ENCODE data around the gene MAP3K6. TPM values are rescaled to one million over a fixed set of nuclear protein-coding genes. Genes with fewer than 3 reads are reported as not detected.

The MAP3K6 gene
- total and polyA plus RNA-seq, 7 experiments from 2014 or later, result 5.9 to 17.0 (median 14.2) TPM

GRCh38 chr1:27335506-27336422, 31.0 kb downstream of the MAP3K6 start:
- CTCF ChIA-PET, result interaction anchor here (4.1 to 4.3 kb wide), 2 partner anchors 22 to 52 kb away, joined by 44 to 72 read pairs; no protein-coding TSS in a partner anchor

GRCh38 chr1:27333717-27334279, 33.0 kb downstream of the MAP3K6 start:
- Mint-ChIP-seq H3K9me3 (no peaks in the 10 kb centered on the region), H3K4me1 (peaks cover 20 to 44% (median 34%) of the 10 kb centered on the region in 7 donors), H3K27ac (peak overlapping the region in 3 of 9 donors; percentile 1 to 55 (median 8)), H3K4me3 (no peak overlapping the region), H3K27me3 (no peaks in the 10 kb centered on the region), H3K36me3 (peaks cover 0 to 21% (median 8%) of the 10 kb centered on the region in 5 donors)
- POLR2A ChIA-PET, result interaction anchor here (0.7 to 3.4 kb wide), 6 partner anchors 8 to 32 kb away, joined by 3 to 15 read pairs (median 5); partner anchors contain the start of gene SYTL1
- CTCF ChIA-PET, result interaction anchor here (0.6 to 4.3 kb wide), 12 partner anchors 8 to 133 kb away, joined by 3 to 72 read pairs (median 4); partner anchors contain the start of genes SYTL1 and TMEM222
- H3K36me3 ChIP-seq (ENCODE audit: control insufficient read depth in 2 of 3, insufficient read depth in 3 of 3, low read length in 3 of 3), result peaks cover 15 to 76% (median 16%) of the 10 kb centered on the region in 3 experiments
- H3K4me3 ChIP-seq (ENCODE audit: low read length), result no peak overlapping the region
- peaks cover 4 to 11% of the 10 kb centered on the region in 2 donors for H3K4me1 ChIP-seq (ENCODE audit: control insufficient read depth in 2 of 2, insufficient read depth in 2 of 2, low read length in 2 of 2)
- intact Hi-C loops (cut with micrococcal nuclease), result loop anchor here (2.0 kb wide), 3 partner anchors 33 to 61 kb away; partner anchors contain the start of gene MAP3K6 (in 1 of the 2)
- DNase-seq, result no peak
- no peak overlapping the region for H3K27ac ChIP-seq (ENCODE audit: low read depth, low read length)
- no peaks in the 10 kb centered on the region for H3K9me3 ChIP-seq (ENCODE audit: control insufficient read depth in 2 of 3, low read length in 3 of 3)
- ATAC-seq, result no peak
- no peaks in the 10 kb centered on the region for H3K27me3 ChIP-seq (ENCODE audit: control insufficient read depth in 2 of 2, insufficient read depth in 2 of 2, low read length in 2 of 2)

More at GRCh38 chr1:27335506-27336422, 31.0 kb downstream of the MAP3K6 start:
- H3K9me3 Mint-ChIP-seq, result peaks cover 0 to 4% (median 0%) of the 10 kb centered on the region in 11 donors
- H3K4me1 ChIP-seq (ENCODE audit: control insufficient read depth in 2 of 2, insufficient read depth in 2 of 2, low read length in 2 of 2), result peaks cover 10 to 12% of the 10 kb centered on the region in 2 donors
- H3K9me3 ChIP-seq (ENCODE audit: control insufficient read depth in 2 of 3, low read length in 3 of 3), result no peaks in the 10 kb centered on the region
- no peak overlapping the region for H3K27ac ChIP-seq (ENCODE audit: low read depth, low read length)
- no peaks in the 10 kb centered on the region for H3K27me3 Mint-ChIP-seq
- peaks cover 0 to 14% (median 10%) of the 10 kb centered on the region in 5 donors for H3K36me3 Mint-ChIP-seq
- DNase-seq (no peak), ATAC-seq (no peak)
- no peak overlapping the region for H3K27ac Mint-ChIP-seq
- POLR2A ChIA-PET, result interaction anchor here (0.6 to 1.6 kb wide), 3 partner anchors 10 to 21 kb away, joined by 3 to 6 read pairs (median 4); no protein-coding TSS in a partner anchor
- H3K27me3 ChIP-seq (ENCODE audit: control insufficient read depth in 2 of 2, insufficient read depth in 2 of 2, low read length in 2 of 2), result no peaks in the 10 kb centered on the region
- no peak overlapping the region for H3K4me3 Mint-ChIP-seq
- H3K36me3 ChIP-seq (ENCODE audit: control insufficient read depth in 2 of 3, insufficient read depth in 3 of 3, low read length in 3 of 3), result peaks cover 11 to 66% (median 16%) of the 10 kb centered on the region in 3 experiments
- intact Hi-C loops (cut with micrococcal nuclease), result no loop called here
- H3K4me3 ChIP-seq (ENCODE audit: low read length), result no peak overlapping the region
- H3K4me1 Mint-ChIP-seq, result peaks cover 30 to 50% (median 36%) of the 10 kb centered on the region in 7 donors

- Mint-ChIP-seq H3K9me3 (no peaks in the 10 kb centered on the region), H3K27ac (peak overlapping the region in 5 of 9 donors; percentile 21 to 67 (median 50))
- H3K36me3 ChIP-seq (ENCODE audit: control insufficient read depth in 2 of 3, insufficient read depth in 3 of 3, low read length in 3 of 3), result peaks cover 16 to 87% (median 17%) of the 10 kb centered on the region in 3 experiments
Measured at GRCh38 chr1:27332536-27333281, 34.1 kb downstream of the MAP3K6 start.

GRCh38 chr1:27331922-27332321, 34.8 kb downstream of the MAP3K6 start:
- Histone ChIP-seq H3K27me3 (ENCODE audit: control insufficient read depth in 2 of 2, insufficient read depth in 2 of 2, low read length in 2 of 2) (no peaks in the 10 kb centered on the region), H3K4me3 (ENCODE audit: low read length) (no peak overlapping the region), H3K27ac (ENCODE audit: low read depth, low read length) (no peak overlapping the region), H3K36me3 (ENCODE audit: control insufficient read depth in 2 of 3, insufficient read depth in 3 of 3, low read length in 3 of 3) (peaks cover 16 to 87% (median 17%) of the 10 kb centered on the region in 3 experiments), H3K9me3 (ENCODE audit: control insufficient read depth in 2 of 3, low read length in 3 of 3) (no peaks in the 10 kb centered on the region), H3K4me1 (ENCODE audit: control insufficient read depth in 2 of 2, insufficient read depth in 2 of 2, low read length in 2 of 2) (peaks cover 9 to 11% of the 10 kb centered on the region in 2 donors)
- DNase-seq (no peak), ATAC-seq (no peak)
- H3K27ac Mint-ChIP-seq, result peak overlapping the region in 4 of 9 donors; percentile 41 to 67 (median 52)
- intact Hi-C loops (cut with micrococcal nuclease), result loop anchor here (1.0 to 2.0 kb wide), 7 partner anchors 11 to 274 kb away; partner anchors contain the start of gene MAP3K6 (in 1 of the 2)
- POLR2A ChIA-PET, result interaction anchor here (1.1 to 3.4 kb wide), 5 partner anchors 9 to 58 kb away, joined by 3 to 15 read pairs (median 6); partner anchors contain the start of gene SYTL1
- CTCF ChIA-PET, result interaction anchor here (0.6 to 4.3 kb wide), 18 partner anchors 9 to 555 kb away, joined by 3 to 72 read pairs (median 8); partner anchors contain the start of genes MAP3K6, SYTL1 and TMEM222
- H3K4me1 Mint-ChIP-seq, result peaks cover 33 to 57% (median 47%) of the 10 kb centered on the region in 7 donors
- H3K27me3 Mint-ChIP-seq, result no peaks in the 10 kb centered on the region
- H3K36me3 Mint-ChIP-seq, result peaks cover 0 to 25% (median 10%) of the 10 kb centered on the region in 5 donors
- peak overlapping the region in 1 of 10 donors; percentile 16 for H3K4me3 Mint-ChIP-seq
- no peaks in the 10 kb centered on the region for H3K9me3 Mint-ChIP-seq

More at GRCh38 chr1:27332536-27333281, 34.1 kb downstream of the MAP3K6 start:
- Mint-ChIP-seq H3K36me3 (peaks cover 0 to 25% (median 10%) of the 10 kb centered on the region in 5 donors), H3K4me1 (peaks cover 29 to 51% (median 44%) of the 10 kb centered on the region in 7 donors), H3K4me3 (no peak overlapping the region), H3K27me3 (no peaks in the 10 kb centered on the region)
- DNase-seq (peak in 8 of 9 donors; percentile 49 to 71 (median 56)), ATAC-seq (peak; percentile 90)
- Histone ChIP-seq H3K27ac (ENCODE audit: low read depth, low read length) (no peak overlapping the region), H3K27me3 (ENCODE audit: control insufficient read depth in 2 of 2, insufficient read depth in 2 of 2, low read length in 2 of 2) (no peaks in the 10 kb centered on the region), H3K4me1 (ENCODE audit: control insufficient read depth in 2 of 2, insufficient read depth in 2 of 2, low read length in 2 of 2) (peaks cover 7 to 11% of the 10 kb centered on the region in 2 donors), H3K9me3 (ENCODE audit: control insufficient read depth in 2 of 3, low read length in 3 of 3) (no peaks in the 10 kb centered on the region), H3K4me3 (ENCODE audit: low read length) (no peak overlapping the region)
- ChIA-PET CTCF (interaction anchor here (0.6 to 4.3 kb wide), 26 partner anchors 9 to 1181 kb away, joined by 3 to 72 read pairs (median 5); partner anchors contain the start of genes AHDC1, MAP3K6, SYTL1 and TMEM222), POLR2A (interaction anchor here (0.8 to 3.4 kb wide), 8 partner anchors 9 to 62 kb away, joined by 3 to 15 read pairs (median 4); partner anchors contain the start of gene SYTL1)
- intact Hi-C loops (cut with micrococcal nuclease), result loop anchor here (1.0 to 2.0 kb wide), 7 partner anchors 11 to 274 kb away; partner anchors contain the start of gene MAP3K6 (in 1 of the 2)

GRCh38 chr1:27331426-27331825, 35.3 kb downstream of the MAP3K6 start:
- Mint-ChIP-seq H3K36me3 (peaks cover 0 to 25% (median 10%) of the 10 kb centered on the region in 5 donors), H3K27ac (peak overlapping the region in 1 of 9 donors; percentile 8), H3K27me3 (no peaks in the 10 kb centered on the region), H3K9me3 (no peaks in the 10 kb centered on the region), H3K4me1 (peaks cover 38 to 62% (median 51%) of the 10 kb centered on the region in 7 donors), H3K4me3 (no peak overlapping the region)
- no peak overlapping the region for H3K4me3 ChIP-seq (ENCODE audit: low read length)
- no peak for DNase-seq
- H3K27ac ChIP-seq (ENCODE audit: low read depth, low read length), result no peak overlapping the region
- POLR2A ChIA-PET, result interaction anchor here (3.4 kb wide), 1 partner anchor 27 kb away, joined by 15 read pairs; no protein-coding TSS in a partner anchor
- intact Hi-C loops (cut with micrococcal nuclease), result no loop called here
- CTCF ChIA-PET, result interaction anchor here (2.3 to 4.3 kb wide), 2 partner anchors 31 to 57 kb away, joined by 8 to 72 read pairs; no protein-coding TSS in a partner anchor
- H3K36me3 ChIP-seq (ENCODE audit: control insufficient read depth in 2 of 3, insufficient read depth in 3 of 3, low read length in 3 of 3), result peaks cover 16 to 85% (median 17%) of the 10 kb centered on the region in 3 experiments
- no peak for ATAC-seq
- H3K9me3 ChIP-seq (ENCODE audit: control insufficient read depth in 2 of 3, low read length in 3 of 3), result no peaks in the 10 kb centered on the region
- peaks cover 11 to 14% of the 10 kb centered on the region in 2 donors for H3K4me1 ChIP-seq (ENCODE audit: control insufficient read depth in 2 of 2, insufficient read depth in 2 of 2, low read length in 2 of 2)
- H3K27me3 ChIP-seq (ENCODE audit: control insufficient read depth in 2 of 2, insufficient read depth in 2 of 2, low read length in 2 of 2), result no peaks in the 10 kb centered on the region
